ENCODE measurements around the gene ARMC9.
"Not testable (repeated sequence)": the region's sequence is repeated elsewhere in the genome, so short reads cannot be mapped to it uniquely, and the experiment has no call there.

ARMC9 gene

DNA sequence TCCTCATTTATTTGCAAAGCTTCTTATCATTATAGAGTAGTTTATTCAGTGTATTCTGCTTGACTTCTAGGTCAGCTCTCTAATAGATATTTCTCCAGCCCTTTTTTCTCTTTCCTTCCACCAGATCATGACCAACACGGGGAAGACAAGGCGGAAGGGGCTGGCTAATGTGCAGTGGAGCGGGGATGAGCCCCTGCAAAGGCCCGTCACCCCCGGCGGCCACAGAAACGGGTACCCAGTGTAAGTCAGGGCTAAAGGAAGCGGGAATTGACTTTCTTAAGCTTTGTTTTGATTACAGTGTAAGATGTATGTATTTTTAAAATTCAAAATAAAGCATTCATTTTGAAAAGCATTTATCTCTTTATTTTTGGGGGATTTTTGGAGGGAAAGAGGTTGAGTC lies 146.4 kb downstream of the ARMC9 start:
- TF ChIP-seq, protein P1, sequence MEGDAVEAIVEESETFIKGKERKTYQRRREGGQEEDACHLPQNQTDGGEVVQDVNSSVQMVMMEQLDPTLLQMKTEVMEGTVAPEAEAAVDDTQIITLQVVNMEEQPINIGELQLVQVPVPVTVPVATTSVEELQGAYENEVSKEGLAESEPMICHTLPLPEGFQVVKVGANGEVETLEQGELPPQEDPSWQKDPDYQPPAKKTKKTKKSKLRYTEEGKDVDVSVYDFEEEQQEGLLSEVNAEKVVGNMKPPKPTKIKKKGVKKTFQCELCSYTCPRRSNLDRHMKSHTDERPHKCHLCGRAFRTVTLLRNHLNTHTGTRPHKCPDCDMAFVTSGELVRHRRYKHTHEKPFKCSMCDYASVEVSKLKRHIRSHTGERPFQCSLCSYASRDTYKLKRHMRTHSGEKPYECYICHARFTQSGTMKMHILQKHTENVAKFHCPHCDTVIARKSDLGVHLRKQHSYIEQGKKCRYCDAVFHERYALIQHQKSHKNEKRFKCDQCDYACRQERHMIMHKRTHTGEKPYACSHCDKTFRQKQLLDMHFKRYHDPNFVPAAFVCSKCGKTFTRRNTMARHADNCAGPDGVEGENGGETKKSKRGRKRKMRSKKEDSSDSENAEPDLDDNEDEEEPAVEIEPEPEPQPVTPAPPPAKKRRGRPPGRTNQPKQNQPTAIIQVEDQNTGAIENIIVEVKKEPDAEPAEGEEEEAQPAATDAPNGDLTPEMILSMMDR (IDR thresholded peaks at IDR 0.05; ENCODE audit: low read depth, low read length) = no peak
- no peak overlapping the region for H3K4me3 ChIP-seq (ENCODE audit: low read depth, low read length)
- in situ Hi-C loops (cut with HindIII; ENCODE audit: low sequenced_read_pairs) = no loop called here
- no peak for DNase-seq (ENCODE audit: low read depth, low spot score)

DNA sequence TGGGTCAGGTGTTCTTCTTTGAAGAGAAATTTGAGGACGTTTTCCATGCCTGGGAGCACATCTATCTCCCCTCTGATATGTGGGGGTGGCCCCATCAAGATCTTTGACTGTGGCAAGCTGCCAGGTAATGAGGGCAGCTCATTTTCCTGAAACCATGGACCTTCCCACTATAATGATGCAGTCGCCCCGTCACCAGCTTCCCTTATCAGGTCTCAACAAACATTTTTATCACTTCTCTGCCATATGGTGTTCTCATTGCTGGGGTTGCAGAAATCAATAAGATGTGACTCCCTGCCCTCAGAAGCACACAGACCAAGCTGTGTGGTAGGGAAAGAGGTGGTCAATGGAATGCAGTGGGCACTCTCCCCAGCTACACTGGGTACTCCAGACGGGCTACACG lies 148.7 kb downstream of the ARMC9 start:
- DNase-seq (ENCODE audit: low read depth, low spot score) = no peak
- TF ChIP-seq, protein P1 (IDR thresholded peaks at IDR 0.05; ENCODE audit: low read depth, low read length) = no peak
- no peak overlapping the region for H3K4me3 ChIP-seq (ENCODE audit: low read depth, low read length)
- in situ Hi-C loops (cut with HindIII; ENCODE audit: low sequenced_read_pairs) = no loop called here

DNA sequence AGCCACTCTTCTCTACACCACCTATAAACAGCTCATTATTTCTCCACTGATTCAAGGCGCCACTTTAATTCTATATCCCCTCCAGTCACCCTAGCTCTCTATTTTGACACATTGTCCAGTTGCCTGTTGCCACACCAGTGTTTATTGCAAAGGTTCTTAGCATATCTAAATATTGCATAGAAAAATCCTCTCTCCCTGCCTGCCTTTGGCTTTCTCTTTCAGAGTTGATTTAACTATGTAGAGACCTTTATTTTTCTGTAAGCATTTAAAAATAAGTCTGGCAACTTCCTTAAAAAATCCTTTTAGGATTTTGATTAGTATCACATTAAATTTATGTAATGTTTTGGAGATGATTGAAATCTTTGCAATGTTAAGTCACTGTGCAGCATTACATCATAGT lies 149.2 kb downstream of the ARMC9 start:
- TF ChIP-seq, protein P1 (IDR thresholded peaks at IDR 0.05; ENCODE audit: low read depth, low read length) = no peak
- no peak overlapping the region for H3K4me3 ChIP-seq (ENCODE audit: low read depth, low read length)
- DNase-seq (ENCODE audit: low read depth, low spot score) = no peak
- in situ Hi-C loops (cut with HindIII; ENCODE audit: low sequenced_read_pairs) = no loop called here

DNA sequence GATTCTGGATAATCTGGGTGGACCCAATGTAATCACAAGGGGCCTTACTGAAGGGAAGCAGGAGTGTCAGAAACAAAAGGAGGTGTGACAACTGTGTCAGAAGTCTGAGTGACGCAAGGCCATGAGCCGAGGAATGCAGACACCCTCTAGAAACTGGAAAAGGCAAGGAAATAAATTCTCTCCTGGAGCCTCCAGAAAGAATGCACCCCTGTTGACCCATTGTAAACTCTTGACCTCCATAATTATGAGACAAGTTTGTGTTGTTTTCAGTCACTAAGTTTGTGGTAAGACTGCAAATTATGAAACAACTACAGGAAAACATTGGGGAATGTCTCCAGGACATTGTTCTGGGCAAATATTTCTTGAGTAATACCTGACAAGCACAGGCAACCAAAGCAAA lies 149.7 kb downstream of the ARMC9 start:
- DNase-seq (ENCODE audit: low read depth, low spot score) = no peak
- in situ Hi-C loops (cut with HindIII; ENCODE audit: low sequenced_read_pairs) = no loop called here

DNA sequence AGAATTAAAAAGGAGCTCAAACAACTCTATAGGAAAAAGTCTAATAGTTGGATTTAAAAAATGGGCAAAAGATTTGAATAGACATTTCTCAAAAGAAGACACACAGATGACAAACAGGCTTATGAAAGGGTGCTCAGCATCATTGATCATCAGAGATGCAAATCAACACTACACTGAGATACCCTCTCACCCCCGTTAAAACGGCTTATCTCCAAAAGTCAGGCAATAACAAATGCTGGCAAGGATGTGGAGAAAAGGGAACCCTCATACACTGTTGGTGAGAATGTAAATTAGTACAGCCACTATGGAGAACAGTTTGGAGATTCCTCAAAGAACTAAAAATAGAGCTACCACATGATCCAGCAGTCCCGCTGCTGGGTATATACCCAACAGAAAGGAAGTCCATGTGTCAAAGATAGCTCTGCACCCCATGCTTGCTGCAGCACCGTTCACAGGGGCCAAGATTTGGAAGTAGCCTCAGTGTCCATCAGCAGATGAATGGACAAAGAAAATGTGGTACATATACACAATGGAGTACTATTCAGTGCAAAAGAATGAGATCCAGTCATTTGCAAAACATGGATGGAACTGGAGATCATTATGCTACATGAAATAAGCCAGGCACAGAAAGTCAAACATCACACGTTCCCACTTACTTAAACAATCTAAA lies 150.4 kb downstream of the ARMC9 start:
- TF ChIP-seq, protein P1 (IDR thresholded peaks at IDR 0.05; ENCODE audit: low read depth, low read length) = no peak
- in situ Hi-C loops (cut with HindIII; ENCODE audit: low sequenced_read_pairs) = no loop called here
- no peak overlapping the region for H3K4me3 ChIP-seq (ENCODE audit: low read depth, low read length)
- DNase-seq (ENCODE audit: low read depth, low spot score) = no peak

More for the DNA sequence above, 149.7 kb downstream of the ARMC9 start:
- no peak overlapping the region for H3K4me3 ChIP-seq (ENCODE audit: low read depth, low read length)
- TF ChIP-seq, protein P1 (IDR thresholded peaks at IDR 0.05; ENCODE audit: low read depth, low read length) = no peak

DNA sequence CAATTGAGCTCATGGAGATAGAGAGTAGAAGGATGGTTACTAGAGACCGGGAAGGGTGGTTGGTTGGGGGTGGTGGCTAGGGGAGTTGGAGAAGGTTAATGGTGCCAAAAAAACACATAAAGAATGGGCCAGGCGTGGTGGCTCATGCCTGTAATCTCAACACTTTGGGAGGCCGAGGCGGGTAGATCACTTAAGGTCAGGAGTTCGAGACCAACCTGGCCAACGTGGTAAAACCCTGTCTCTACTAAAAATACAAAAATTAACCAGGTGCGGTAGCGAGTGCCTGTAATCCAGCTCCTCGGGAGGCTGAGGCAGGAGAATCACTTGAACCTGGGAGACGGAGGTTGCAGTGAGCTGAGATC lies 150.9 kb downstream of the ARMC9 start:
- DNase-seq (ENCODE audit: low read depth, low spot score); H3K4me3 ChIP-seq (ENCODE audit: low read depth, low read length): not testable (repeated sequence)

DNA sequence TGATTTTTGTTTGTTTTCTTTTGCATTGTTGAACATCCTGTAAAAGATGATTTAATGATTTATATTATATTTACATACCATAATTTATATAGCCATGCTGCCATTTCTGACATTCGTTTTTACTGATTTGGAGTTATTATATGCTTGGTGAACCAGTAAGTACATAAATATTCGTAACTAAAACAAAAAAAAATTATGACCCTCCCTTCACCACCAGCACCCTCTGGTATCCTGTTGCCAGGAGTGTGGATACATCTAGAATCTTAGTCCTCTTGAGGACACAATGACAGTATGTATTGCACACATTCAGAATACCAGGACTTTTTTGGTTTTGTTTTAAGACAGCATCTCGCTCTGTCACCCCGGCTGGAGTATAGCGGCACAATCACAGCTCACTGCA lies 153.2 kb downstream of the ARMC9 start:
- DNase-seq (ENCODE audit: low read depth, low spot score) = no peak
- TF ChIP-seq, protein P1 (IDR thresholded peaks at IDR 0.05; ENCODE audit: low read depth, low read length) = no peak
- in situ Hi-C loops (cut with HindIII; ENCODE audit: low sequenced_read_pairs) = no loop called here
- H3K4me3 ChIP-seq (ENCODE audit: low read depth, low read length) = no peak overlapping the region

More for the DNA sequence above, 150.9 kb downstream of the ARMC9 start:
- in situ Hi-C loops (cut with HindIII; ENCODE audit: low sequenced_read_pairs) = not testable (repeated sequence)
